ENCODE data around the gene IL23A. TPM values are rescaled to one million over a fixed set of nuclear protein-coding genes. Genes with fewer than 3 reads are reported as not detected.

IL23A gene
- total and polyA plus RNA-seq, 2 of the 13 experiments (the other 11 are each of a cell fraction or from before 2014, with no cell fraction given) = 0.33 to 0.35 TPM

GRCh38 chr12:56299853-56300643 is 38.6 kb upstream of the IL23A start, which contains the start of gene CS (continued):
- TF ChIP-seq REST (IDR thresholded peaks at IDR 0.05; ENCODE audit: borderline replicate concordance in 1 of 2, low read depth in 1 of 2, low read length in 2 of 2) (no peak), RARG (CRISPR knock-in tag; IDR thresholded peaks at IDR 0.05; ENCODE audit: low read depth) (no peak; the same call in 1 of the 2 replicates), ZNF282 (IDR thresholded peaks at IDR 0.05; ENCODE audit: partially characterized antibody) (no peak), ZNF775 (CRISPR knock-in tag; IDR thresholded peaks at IDR 0.05; ENCODE audit: borderline replicate concordance) (no peak), NR0B2 (CRISPR knock-in tag; IDR thresholded peaks at IDR 0.05) (peak; percentile 80), ZFP36L2 (CRISPR knock-in tag; IDR thresholded peaks at IDR 0.05) (no peak), HDAC1 (CRISPR knock-in tag; IDR thresholded peaks at IDR 0.05) (peak; percentile 89), CBFB (CRISPR knock-in tag; IDR thresholded peaks at IDR 0.05) (peak; percentile 74), KMT2B (CRISPR knock-in tag; IDR thresholded peaks at IDR 0.05) (no peak; the same call in 1 of the 2 replicates), TEAD3 (CRISPR knock-in tag; optimal IDR thresholded peaks at IDR 0.05; ENCODE audit: borderline replicate concordance) (no peak), NFIB (CRISPR knock-in tag; IDR thresholded peaks at IDR 0.05; ENCODE audit: borderline replicate concordance) (no peak), SPEN (CRISPR knock-in tag; IDR thresholded peaks at IDR 0.05; ENCODE audit: low read depth) (peak; percentile 30; the same call in 1 of the 2 replicates), ZNF17 (CRISPR knock-in tag; IDR thresholded peaks at IDR 0.05) (no peak), THAP8 (CRISPR knock-in tag; IDR thresholded peaks at IDR 0.05; ENCODE audit: borderline replicate concordance) (no peak), IRF1 (CRISPR knock-in tag; IDR thresholded peaks at IDR 0.05; ENCODE audit: low read depth) (no peak; the same call in 1 of the 2 replicates)

All from HepG2 (cell line).